GM12801 (cell line): ENCODE data around the gene CACHD1.

Experiments
- TF ChIP-seq, protein P1 (sequence below): IDR thresholded peaks from one replicate; pipeline ENCODE4 v1.5.1; 2011; ENCODE audit warnings: control low read depth; ENCODE audit not compliant: insufficient read length; ENCODE audit errors: extremely low read depth

Gene CACHD1

DNA sequence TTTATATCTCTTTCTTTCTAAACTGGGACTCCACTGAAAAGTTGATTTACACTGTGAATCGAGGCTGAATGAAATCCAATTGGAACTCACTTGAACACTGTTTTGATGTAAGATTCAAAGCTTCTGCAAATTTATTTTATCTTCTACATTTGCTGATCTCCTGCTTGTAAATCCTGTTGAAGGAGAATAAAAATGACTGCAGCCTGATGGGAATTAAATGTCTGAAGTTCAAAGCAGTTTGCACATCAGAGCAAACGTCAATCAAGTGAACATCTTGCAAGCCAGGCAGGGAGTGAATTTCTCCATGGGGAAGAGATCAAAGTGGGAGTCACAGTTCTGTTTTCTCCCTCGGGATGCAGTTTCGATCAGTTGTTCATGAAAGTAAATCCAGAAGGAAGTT lies 127.2 kb downstream of the CACHD1 start:
- TF ChIP-seq, protein P1, sequence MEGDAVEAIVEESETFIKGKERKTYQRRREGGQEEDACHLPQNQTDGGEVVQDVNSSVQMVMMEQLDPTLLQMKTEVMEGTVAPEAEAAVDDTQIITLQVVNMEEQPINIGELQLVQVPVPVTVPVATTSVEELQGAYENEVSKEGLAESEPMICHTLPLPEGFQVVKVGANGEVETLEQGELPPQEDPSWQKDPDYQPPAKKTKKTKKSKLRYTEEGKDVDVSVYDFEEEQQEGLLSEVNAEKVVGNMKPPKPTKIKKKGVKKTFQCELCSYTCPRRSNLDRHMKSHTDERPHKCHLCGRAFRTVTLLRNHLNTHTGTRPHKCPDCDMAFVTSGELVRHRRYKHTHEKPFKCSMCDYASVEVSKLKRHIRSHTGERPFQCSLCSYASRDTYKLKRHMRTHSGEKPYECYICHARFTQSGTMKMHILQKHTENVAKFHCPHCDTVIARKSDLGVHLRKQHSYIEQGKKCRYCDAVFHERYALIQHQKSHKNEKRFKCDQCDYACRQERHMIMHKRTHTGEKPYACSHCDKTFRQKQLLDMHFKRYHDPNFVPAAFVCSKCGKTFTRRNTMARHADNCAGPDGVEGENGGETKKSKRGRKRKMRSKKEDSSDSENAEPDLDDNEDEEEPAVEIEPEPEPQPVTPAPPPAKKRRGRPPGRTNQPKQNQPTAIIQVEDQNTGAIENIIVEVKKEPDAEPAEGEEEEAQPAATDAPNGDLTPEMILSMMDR = no peak

DNA sequence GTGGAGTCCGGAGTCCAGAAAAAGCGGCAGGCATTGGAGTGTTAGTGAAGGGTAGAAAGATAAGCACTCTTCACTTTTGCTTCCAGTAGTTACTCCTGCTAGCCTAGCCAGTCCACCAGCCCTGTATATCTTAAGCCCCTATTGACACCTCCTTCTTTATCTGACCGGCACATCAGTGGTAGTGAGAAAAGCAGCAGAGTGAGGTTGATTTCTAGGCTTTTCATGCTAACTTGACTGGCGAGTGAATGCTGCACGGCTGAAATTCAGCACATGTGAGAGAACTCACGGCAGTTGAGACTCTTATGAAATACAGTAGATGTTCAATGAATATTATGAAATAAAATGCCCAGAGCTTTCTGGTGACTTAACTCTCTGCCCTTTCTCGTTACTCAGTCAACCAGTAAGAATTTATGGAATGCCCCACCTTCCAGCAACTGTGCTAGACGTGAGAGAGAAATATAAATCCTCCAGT lies 128.2 kb downstream of the CACHD1 start:
- TF ChIP-seq, protein P1 = no peak

DNA sequence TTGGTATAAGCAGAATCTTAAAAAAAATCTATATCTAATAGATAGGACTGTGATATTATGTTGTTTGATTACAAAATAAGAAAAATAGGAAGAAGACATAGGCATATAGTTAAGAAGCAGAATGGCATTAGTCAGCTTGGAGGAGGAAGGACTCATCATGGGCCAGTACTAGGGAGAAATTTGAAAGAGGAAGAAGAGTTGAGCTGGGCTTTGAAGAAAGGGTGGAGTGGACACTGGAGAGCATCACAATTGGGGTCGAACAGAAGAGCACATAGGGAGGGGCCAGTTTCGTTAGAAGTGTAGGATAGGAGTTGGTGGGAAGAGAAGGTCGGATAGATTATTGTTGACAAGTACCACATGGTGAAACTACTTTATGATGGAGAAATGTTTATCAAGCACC lies 129.3 kb downstream of the CACHD1 start:
- TF ChIP-seq, protein P1 = no peak

DNA sequence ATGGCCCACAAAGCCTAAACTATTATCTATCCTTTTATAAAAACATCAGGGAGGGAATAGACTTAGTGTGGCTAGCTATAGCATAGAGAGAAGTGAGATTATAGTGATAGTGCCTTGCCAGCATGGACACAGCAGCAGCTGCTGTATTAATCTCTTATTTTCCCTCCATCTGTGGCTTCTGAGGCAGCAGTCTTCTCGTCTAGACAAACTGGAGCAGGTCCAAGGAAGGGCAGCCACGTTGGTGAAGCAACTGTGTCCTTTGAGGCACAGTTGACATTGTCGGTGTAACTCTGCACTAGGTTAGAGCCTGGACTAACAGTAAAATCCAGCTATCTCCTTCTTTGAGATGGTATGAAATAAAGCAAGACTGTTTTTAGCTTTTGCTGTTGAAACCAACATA lies 131.3 kb downstream of the CACHD1 start:
- TF ChIP-seq, protein P1 = no peak

DNA sequence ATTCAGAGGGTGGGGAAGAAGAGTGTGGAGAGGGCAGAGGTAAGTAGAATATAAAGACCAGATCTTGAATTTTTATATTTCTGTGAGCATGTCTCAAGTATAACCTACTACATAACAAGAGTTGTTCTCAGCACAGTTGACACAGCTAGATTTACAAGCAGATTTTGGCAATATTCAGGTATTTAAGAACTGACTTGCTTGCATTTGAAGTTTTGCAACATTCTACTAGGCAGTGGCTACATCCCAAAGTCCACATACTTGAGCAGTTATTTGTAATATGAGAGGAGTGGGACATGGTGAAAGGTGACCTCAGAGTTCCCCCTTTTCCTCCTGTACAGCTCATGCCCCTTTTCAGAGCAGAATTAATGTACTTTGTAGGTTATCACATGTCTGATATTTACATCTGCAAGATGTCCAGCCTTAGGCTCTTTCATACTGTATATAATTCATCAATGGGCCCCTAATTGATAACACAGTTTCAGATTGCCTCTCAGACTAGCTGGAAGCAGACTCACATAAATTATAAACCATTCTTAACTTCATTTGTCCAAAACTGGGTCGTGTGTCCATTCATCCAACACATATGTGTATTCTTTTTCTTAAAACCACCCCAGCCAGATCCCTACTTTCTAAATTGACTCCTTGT lies 138.2 kb downstream of the CACHD1 start:
- TF ChIP-seq, protein P1 = no peak

DNA sequence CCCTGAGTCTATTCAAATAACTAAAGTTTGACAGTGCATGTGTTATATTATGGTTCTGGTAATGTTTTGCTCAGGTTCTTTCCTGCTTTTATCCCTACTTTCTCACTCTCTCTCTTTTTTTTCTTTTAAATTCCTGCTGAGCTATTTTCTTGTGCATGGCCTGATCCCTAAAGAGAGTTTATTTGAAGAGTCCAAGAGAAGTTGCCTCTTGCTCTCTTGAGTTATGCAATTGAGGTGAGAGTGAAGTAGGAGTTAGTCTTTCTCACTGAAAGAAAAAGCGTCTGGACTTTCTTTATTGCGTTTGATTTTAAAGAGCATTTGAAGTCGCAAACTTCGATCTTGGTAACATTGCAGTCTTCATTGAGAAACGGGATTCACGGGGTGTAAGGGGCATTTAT lies 138.7 kb downstream of the CACHD1 start:
- TF ChIP-seq, protein P1 = no peak

DNA sequence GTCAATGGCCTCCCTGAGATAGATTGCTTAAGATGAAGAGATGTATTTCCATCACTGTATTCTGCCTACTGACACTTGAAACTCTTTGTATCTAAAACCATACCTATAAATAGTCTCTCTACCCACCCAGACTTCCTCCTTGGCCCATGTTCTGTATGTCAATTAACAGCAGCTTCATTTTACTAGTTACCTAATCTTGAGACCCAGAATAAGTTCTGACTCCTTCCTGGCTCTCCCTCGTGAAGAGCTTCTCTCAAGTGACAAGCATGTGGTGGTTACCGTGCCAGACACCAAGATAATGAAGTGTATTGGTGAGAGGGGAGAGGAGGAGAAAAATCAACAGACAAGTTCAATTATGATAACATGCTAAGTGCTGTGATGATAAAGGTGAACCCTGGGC lies 146.1 kb downstream of the CACHD1 start:
- TF ChIP-seq, protein P1 = no peak
